Endothelial cell of hepatic sinusoid (primary cell): ENCODE measurements around the gene PDE10A.

Experiments
- in situ Hi-C: cut with HindIII; loops from 2 replicates; pipeline ENCODE4 v1.10.0; 2017; ENCODE audit warnings: low sequenced_read_pairs

PDE10A gene

DNA sequence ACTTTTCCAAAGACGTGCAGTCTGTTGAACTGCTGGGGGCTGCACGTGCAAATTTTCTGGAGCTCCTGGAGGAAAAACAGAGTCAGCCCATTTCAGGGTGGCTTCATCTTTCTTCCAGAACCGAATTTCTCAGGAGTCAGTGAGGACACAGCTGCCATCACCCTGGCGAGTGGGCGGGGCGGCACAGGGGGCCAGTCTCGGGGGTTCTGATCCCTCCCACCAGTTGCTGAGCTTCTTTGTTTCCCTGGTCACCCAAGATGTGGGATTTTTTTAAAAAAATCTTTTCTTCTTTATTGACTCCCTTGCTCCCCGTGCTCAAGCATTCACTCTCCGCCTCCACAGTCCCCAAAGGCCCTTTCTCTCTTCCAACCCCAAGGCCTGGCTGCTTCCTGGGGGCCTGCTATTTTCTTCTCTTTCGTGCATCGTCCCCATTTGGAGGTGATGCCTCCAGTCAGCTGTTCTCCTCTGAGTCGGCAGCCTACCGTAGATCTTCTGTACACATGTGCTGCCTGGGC is 362.6 kb downstream of the PDE10A start:
- in situ Hi-C loops: no loop called here

DNA sequence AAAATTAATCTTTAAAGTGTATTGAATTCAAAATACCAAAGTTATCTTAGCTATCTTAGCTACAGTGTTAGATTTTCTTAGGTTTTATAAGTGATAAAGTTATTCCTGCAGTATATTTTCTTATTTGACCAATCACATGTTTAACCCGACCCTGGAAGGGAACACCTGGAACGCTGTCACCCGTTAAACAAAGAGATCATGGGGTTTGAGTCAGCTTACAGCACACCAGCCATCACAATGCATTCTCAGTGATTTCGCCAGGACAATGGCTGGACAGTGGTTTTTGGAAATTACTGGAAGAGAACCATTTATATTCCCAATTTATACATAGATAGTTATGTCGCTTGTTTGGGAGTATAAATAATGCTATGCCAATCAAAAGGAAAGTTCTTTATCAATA is 364.2 kb downstream of the PDE10A start:
- in situ Hi-C loops: no loop called here

DNA sequence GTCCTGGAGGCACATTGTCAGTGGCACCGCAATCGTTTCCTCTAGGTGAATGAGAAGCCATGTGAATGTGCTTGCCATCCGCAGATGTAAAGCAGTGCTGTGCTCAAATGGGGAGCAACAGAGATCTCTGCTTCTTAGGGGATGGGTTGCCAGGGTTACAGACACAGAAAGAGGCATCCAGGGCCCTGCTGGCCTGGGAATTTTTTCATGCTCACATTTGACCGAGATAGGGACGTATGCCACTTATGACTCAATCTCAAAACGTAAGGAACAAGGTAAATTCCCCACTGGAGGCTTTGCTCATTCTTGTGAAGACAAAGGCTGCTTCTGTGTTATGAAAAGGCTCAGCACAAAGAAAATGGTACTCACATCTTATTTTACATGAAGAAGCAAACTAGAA is 364.6 kb downstream of the PDE10A start:
- in situ Hi-C loops: no loop called here

DNA sequence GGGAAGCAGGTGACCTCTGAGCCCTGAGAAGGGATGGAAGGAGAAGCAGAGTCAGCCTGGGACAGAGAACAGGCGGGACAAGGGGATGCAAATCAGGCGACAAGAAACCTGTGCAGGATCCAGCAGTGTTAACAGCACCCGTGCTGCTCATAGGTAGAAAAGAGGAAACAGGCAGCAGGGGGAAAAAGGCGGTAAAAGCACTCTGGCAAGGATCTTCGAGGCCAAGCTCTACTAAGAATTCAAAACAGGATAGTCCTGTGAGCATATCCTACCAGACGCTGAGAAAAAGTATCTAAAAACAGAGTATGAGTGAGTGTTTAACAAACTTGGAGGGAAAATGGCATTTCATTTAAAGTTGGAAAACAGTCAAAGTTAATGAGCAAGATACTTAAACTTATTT is 370.4 kb downstream of the PDE10A start:
- in situ Hi-C loops: no loop called here
